HG03108 (cell line): ENCODE data around the gene NUP58.
"Not testable (repeated sequence)": the region's sequence is repeated elsewhere in the genome, so short reads cannot be mapped to it uniquely, and the experiment has no call there.

ENCODE experiments used
- ATAC-seq: cut with Tn5 transposase; IDR thresholded peaks from one replicate; pipeline ENCODE4 v1.9.1; 2021; ENCODE audit warnings: moderate library complexity; ENCODE audit not compliant: unreplicated experiment

Gene NUP58

GRCh38 chr13:25300861-25301346 is 521 bp upstream of the NUP58 start:
- ATAC-seq = peak; percentile 11

GRCh38 chr13:25302121-25302520 is 696 bp downstream of the NUP58 start:
- ATAC-seq = no peak

GRCh38 chr13:25306671-25307464 is 5.4 kb downstream of the NUP58 start:
- no peak for ATAC-seq

GRCh38 chr13:25310891-25311290 is 9.5 kb downstream of the NUP58 start:
- no peak for ATAC-seq

DNA sequence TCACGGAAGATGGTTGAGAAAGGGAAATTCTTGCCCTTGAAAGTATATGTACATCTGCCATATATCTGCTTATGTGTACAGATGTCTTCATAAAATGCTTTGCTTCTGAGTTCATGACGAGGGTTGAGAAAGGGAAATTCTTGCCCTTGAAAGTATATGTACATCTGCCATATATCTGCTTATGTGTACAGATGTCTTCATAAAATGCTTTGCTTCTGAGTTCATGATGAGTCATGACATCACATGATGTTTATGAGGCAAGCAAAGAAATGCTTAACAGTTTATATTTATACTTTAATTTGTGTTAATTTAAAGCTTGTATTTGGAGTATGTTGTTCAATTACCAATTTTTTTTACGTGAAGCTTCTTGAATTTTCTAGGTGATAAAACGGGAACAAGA is 17.5 kb downstream of the NUP58 start:
- ATAC-seq = not testable (repeated sequence)

GRCh38 chr13:25319771-25320170 is 18.3 kb downstream of the NUP58 start:
- ATAC-seq = no peak

- no peak for ATAC-seq
Measured at GRCh38 chr13:25324100-25324499, 22.7 kb downstream of the NUP58 start.

GRCh38 chr13:25329706-25330105 is 28.3 kb downstream of the NUP58 start:
- no peak for ATAC-seq

DNA sequence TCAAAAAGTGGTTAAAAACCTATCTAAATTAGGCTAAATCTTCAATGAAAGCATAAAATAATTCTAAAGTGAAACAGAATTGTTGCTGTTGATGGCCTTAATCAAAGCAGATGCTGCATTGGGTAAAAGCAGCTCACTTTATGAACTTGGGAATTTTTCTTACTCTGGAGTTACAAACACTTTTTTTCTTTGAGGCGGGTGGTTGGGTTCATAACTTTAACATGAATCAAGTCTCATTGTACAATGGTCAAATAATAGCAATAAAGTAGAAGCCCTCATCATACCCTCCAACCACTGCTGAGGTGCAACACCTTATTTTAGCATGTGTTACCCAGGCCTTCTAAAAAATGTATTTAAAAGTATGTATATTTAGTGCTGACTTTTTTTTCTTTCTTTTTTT is 29.1 kb downstream of the NUP58 start:
- no peak for ATAC-seq

DNA sequence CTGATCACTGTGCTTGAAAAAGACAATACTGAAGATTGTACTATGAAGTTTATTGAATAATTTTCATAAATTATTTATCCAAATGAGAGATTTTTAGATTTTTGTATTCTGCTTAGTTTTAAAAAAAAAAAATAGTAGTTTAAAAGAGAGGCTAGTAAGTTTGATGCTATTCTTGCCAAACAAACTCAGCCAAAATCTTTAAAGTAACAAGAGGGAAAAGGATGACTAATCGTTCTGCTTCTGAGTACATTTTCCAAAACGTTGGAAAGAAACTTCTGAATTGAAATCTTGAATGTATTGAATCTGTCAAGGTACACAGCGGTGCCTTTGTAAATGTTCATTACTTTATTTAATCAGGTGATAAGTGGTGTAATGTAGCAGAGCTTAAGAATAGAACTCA is 34.4 kb downstream of the NUP58 start:
- no peak for ATAC-seq

DNA sequence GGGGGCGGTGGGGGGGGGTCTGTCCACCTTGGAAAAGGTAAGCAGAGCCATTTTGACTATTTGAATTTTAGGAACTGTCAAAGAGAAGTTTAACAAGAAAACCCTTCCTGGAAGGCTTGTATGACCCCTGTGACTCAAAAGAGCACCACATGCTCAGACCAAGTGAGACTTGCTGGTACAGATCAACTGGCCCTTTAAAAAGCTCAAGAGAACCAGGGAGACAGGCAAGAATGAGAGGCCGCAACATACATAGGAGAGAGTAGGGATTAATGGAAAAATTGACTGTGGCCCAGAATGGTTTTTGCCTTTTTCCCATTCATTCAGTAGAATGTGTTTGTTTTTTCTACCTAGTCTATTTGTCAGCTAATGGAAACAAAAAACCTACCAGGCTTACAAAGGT is 44.2 kb downstream of the NUP58 start:
- ATAC-seq = no peak

DNA sequence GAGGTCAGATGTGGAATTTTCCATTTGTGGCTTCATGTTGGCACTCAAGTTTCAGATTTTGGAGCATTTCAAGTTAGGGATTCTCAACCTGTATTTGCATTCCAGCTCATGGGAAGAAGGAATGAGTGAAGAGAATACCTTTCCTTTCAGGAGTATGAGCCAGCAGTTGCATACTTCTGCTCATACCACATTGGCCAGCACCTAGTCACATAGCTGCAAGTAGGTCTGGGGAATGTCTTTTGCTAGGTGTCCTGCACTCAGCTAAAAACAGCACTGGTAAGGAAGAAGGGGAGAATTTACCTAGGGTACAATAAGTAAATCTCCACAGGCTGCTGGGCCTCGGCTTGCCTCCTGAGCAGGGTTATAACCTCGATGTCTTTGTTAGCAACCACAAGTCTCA is 45.7 kb downstream of the NUP58 start:
- ATAC-seq = no peak

DNA sequence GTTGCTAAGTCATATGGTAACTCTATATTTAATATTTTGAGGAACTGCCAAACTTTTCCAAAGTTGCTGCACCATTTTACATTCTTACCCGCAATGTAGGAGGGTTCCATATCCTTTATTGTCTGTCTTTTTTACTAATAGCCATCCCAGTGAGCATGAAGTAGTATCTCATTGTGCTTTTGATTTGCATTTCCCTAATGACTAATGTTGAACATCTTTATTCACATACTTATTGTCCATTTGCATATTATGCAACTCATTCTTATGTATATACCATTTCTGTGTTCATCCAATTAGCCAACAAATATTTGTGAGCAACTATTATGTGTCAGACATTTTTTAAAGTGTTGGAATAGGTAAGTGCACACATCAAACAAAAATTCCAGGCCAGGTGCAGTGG is 50.0 kb downstream of the NUP58 start:
- no peak for ATAC-seq

- no peak for ATAC-seq
Measured at GRCh38 chr13:25352230-25352629, 50.8 kb downstream of the NUP58 start.

GRCh38 chr13:25352806-25353205 is 51.4 kb downstream of the NUP58 start:
- ATAC-seq = no peak

GRCh38 chr13:25353344-25353743 is 51.9 kb downstream of the NUP58 start:
- ATAC-seq = no peak

DNA sequence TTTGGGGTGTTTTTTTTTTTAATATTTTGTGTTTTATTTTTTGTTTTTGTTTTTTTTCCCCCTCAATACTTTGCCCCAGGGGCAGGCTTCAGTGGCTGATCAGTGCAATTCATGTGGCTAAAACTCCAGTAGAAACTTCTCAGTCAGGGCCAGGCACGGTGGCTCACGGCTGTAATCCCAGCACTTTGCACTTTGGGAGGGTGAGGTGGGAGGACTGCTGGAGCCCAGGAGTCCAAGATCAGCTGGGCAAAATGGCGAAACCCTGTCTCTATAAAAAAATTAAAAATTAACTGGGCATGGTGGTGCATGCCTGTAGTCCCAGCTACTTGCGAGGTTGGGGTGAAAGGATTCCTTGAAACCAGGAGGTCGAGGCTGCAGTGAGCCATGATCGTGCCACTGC is 53.0 kb downstream of the NUP58 start:
- no peak for ATAC-seq

DNA sequence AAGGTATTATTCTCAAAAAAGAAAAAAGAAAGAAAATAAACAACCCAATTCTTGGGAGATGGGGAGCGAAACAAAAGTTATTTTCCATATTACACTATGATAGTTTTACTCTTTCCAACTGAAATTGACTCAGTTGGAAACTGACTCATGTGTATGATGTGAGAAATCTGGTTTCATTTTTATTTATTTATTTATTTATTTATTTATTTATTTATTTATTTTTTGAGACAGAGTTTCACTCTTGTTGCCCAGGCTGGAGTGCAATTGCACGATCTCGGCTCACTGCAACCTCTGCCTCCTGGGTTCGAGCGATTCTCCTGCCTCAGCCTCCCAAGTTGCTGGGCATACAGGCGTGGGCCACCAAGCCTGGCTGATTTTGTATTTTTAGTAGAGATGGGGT is 59.0 kb downstream of the NUP58 start:
- ATAC-seq = not testable (repeated sequence)

- ATAC-seq = no peak
Measured at GRCh38 chr13:25365720-25366235, 64.4 kb downstream of the NUP58 start.

DNA sequence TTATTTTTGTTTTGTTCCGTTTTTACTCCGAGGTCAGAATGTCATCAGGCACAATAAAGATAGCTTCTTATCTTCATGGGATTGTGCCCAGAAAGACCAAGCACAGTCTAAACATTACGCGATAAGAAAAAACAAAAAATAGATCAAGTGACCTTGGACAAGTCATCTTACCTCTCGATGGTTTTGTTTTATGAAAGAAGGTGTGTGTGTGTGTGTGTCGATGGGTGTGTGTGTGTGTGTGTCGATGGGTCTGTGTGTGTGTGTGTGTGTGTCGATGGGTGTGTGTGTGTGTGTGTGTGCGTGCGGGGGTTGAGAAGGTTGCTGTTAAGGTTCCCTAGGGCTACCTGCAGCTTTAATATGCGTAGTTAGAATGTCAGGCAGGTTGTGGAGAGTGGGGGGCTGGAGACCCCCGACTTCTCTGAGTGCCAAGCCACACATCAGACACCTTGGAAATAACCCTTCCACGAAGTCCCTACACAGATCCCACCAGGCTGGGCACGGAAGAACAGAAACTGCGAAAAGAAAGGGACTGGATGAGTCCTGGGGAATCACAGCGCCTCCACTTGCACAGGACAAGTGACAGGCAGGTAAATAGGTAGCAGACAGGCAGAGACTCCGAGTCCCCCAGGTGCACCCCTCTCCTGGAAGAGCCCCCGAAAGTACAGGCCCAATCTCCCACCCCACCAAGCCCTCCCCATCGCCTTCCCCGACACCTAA is 69.9 kb downstream of the NUP58 start:
- ATAC-seq = no peak

DNA sequence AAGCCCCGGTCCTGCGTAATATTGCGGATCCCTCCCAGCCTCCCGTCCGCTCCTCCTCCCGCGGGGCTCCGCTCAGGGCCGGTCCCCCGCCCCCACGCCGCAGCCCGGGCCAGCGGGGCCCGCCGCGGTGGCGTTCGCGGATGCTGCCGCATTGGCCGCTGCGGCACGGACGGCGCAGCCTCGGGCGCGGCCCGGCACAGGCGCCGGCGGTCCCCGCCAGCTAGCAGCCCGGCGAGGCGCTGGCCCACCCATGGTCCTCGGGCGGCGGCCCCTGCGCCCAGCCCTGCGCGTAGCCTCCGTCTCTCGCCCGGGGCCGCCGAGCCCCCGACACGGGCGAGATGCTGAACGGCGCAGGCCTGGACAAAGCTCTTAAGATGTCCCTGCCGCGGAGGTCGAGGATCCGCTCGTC is 70.5 kb downstream of the NUP58 start, which contains the start of gene ATP8A2:
Gene ATP8A2, plus strand, starts transcription at position 100 of the 409 bp plus-strand sequence. Its CDS starts 239 bp downstream, at position 339.
- no peak for ATAC-seq
